ENCODE data around the gene DIPK1B.
"Not testable (repeated sequence)": the region's sequence is repeated elsewhere in the genome, so short reads cannot be mapped to it uniquely, and the experiment has no call there.

DNA sequence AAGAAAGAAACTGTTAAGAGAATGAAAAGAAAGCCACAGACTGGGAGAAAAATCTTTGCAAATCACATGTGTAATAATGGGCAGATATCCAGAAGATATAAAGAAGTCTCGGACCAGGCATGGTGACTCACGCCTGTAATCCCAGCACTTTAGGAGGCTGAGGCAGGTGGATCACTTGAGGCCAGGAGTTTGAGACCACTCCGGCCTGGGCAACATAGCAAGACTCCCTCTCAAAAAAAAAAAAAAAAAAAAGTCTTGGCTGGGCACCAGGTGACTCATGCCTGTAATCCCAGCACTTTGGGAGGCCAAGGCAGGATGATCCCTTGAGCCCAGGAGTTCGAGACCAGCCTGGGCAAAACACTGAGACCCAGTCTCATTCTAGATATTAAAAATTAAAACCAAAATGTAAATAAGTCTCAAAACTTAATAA, 1.1 kb upstream of the DIPK1B start:
- TF ChIP-seq, protein P1, sequence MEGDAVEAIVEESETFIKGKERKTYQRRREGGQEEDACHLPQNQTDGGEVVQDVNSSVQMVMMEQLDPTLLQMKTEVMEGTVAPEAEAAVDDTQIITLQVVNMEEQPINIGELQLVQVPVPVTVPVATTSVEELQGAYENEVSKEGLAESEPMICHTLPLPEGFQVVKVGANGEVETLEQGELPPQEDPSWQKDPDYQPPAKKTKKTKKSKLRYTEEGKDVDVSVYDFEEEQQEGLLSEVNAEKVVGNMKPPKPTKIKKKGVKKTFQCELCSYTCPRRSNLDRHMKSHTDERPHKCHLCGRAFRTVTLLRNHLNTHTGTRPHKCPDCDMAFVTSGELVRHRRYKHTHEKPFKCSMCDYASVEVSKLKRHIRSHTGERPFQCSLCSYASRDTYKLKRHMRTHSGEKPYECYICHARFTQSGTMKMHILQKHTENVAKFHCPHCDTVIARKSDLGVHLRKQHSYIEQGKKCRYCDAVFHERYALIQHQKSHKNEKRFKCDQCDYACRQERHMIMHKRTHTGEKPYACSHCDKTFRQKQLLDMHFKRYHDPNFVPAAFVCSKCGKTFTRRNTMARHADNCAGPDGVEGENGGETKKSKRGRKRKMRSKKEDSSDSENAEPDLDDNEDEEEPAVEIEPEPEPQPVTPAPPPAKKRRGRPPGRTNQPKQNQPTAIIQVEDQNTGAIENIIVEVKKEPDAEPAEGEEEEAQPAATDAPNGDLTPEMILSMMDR (IDR thresholded peaks at IDR 0.05) = not testable (repeated sequence)
- TF ChIP-seq POLR2A, POLR2AphosphoS5 (IDR thresholded peaks at IDR 0.05): not testable (repeated sequence)
